K562 (cell line): ENCODE results near the gene LSP1. TPM values are rescaled to one million over a fixed set of nuclear protein-coding genes. Genes with fewer than 3 reads are reported as not detected.

Source experiments
- ATAC-seq: fragments of 200-7000 bp; cut with Tn5 transposase; 3 replicates; pipeline ENCODE4 v1.9.1; 2020; ENCODE audit warnings: moderate library complexity
- BruUV-seq: library from RNA; stranded (reverse); fragments of 400-500 nt; replicated peaks from 2 replicates; lab custom pipeline; 2021; lab: Mats Ljungman, UMichigan
- CTCF ChIA-PET: fragments of 300-600 bp; formaldehyde crosslinking; extraction: SDS; loops from one replicate; lab custom pipeline; 2021; ENCODE audit warnings: low intra/inter-chr PET ratio; lab: Yijun Ruan, JAX
- POLR2A ChIA-PET: fragments of 300-600, 350-650 bp; sonication (Branson Sonifier 250); formaldehyde crosslinking; extraction: SDS; loops from one replicate; lab custom pipeline; 2021; ENCODE audit warnings: antibody characterized with exemption, inconsistent platforms; lab: Yijun Ruan, JAX
- DNase-seq, 4 experiments: peaks; one replicate each; pipeline versions ENCODE4 v3.0.0 to v3.0.0-alpha.2; 2011 to 2018; ENCODE audit warnings: low spot score in 3 of 4, mixed read lengths in 3 of 4; ENCODE audit errors: extremely low read depth in 1 of 4
- FAIRE-seq: peaks from 2 replicates; lab custom pipeline; 2011; peaks lifted over from hg19 to GRCh38; lab: Jason Lieb, UNC
- H2AFZ ChIP-seq: 2 replicates; pipeline ENCODE4 v1.6.0; 2011; ENCODE audit warnings: low read depth, low read length, control low read depth, inconsistent platforms
- H3K27ac ChIP-seq: fragments of 200-600 bp; 3 replicates; pipeline ENCODE4 v1.8.0; 2011; ENCODE audit warnings: low read depth, mild to moderate bottlenecking, control low read depth, inconsistent platforms, low read length, moderate library complexity, mixed read lengths; ENCODE audit errors: extremely low read depth
- H3K27me3 ChIP-seq, 2 experiments: fragments of 300-600 bp in 1 of 2; 2 replicates in 1 of 2; 3 replicates in 1 of 2; pipeline versions ENCODE4 v1.6.0 to v1.8.0; 2011; ENCODE audit warnings: inconsistent platforms in 2 of 2, low read length in 2 of 2, mild to moderate bottlenecking in 1 of 2, mixed read lengths in 1 of 2, moderate library complexity in 1 of 2; ENCODE audit not compliant: control insufficient read depth in 2 of 2, insufficient read depth in 2 of 2
- H3K36me3 ChIP-seq: fragments of 300-600 bp; 3 replicates; pipeline ENCODE4 v1.8.0; 2011; ENCODE audit warnings: mild to moderate bottlenecking, low read length, inconsistent platforms; ENCODE audit not compliant: control insufficient read depth, insufficient read depth
- H3K4me1 ChIP-seq, 2 experiments: fragments of 200-600 bp in 1 of 2; replicated peaks in 1 of 2; 2 replicates in 1 of 2; 3 replicates in 1 of 2; pipeline versions ENCODE4 v1.5.1 to v1.8.0; 2011; ENCODE audit warnings: inconsistent platforms in 2 of 2, low read length in 2 of 2, mild to moderate bottlenecking in 1 of 2, mixed read lengths in 1 of 2, moderate library complexity in 1 of 2; ENCODE audit not compliant: control insufficient read depth in 2 of 2, insufficient read depth in 2 of 2
- H3K4me2 ChIP-seq: 2 replicates; pipeline ENCODE4 v1.6.1; 2011; ENCODE audit warnings: low read length, control low read depth, inconsistent platforms, mixed read lengths; ENCODE audit not compliant: insufficient read depth
- H3K4me3 ChIP-seq: fragments of 200-600 bp; sonication (generic), shearing (Covaris generic); 2 replicates; pipeline ENCODE4 v1.5.1; 2016; ENCODE audit warnings: control low read depth, inconsistent platforms
- H3K79me2 ChIP-seq: fragments of 200-600 bp; 3 replicates; pipeline ENCODE4 v1.8.0; 2011; ENCODE audit warnings: low read length, inconsistent platforms; ENCODE audit not compliant: control insufficient read depth, insufficient read depth
- H3K9ac ChIP-seq, 2 experiments: 2 replicates each; pipeline versions ENCODE4 v1.6.0 to v1.6.1; 2011; ENCODE audit warnings: low read depth in 2 of 2, low read length in 2 of 2, control low read depth in 1 of 2, inconsistent platforms in 1 of 2, mild to moderate bottlenecking in 1 of 2, mixed read lengths in 1 of 2; ENCODE audit not compliant: insufficient read depth in 1 of 2
- H3K9me1 ChIP-seq: one replicate; pipeline ENCODE4 v1.6.0; 2011; ENCODE audit warnings: inconsistent platforms, mild to moderate bottlenecking, low read length, moderate library complexity; ENCODE audit not compliant: control insufficient read depth, insufficient read depth
- H3K9me3 ChIP-seq: replicated peaks from 2 replicates; pipeline ENCODE4 v1.5.1; 2011; ENCODE audit warnings: low read depth, low read length, inconsistent platforms; ENCODE audit not compliant: control insufficient read depth, insufficient read depth
- H4K20me1 ChIP-seq: replicated peaks from 2 replicates; pipeline ENCODE4 v1.6.1; 2011; ENCODE audit warnings: low read length, inconsistent platforms, mixed read lengths; ENCODE audit not compliant: control insufficient read depth, insufficient read depth
- CREB1 ChIP-seq, 2 experiments: sonication (generic) in 1 of 2; formaldehyde crosslinking in 1 of 2; IDR thresholded peaks; 2 replicates each; pipeline versions ENCODE4 v1.6.1 to v1.8.0; 2012 to 2022; ENCODE audit warnings: inconsistent platforms in 1 of 2, mild to moderate bottlenecking in 1 of 2, missing genetic modification reagents in 1 of 2, moderate library complexity in 1 of 2
- ELF1 ChIP-seq: fragments of 200-800 bp; sonication (Bioruptor generic); IDR thresholded peaks from 2 replicates; pipeline ENCODE4 v1.6.1; 2016; ENCODE audit warnings: missing genetic modification characterization, missing compliant biosample characterization
- HLTF ChIP-seq: fragments of 450-650 bp; IDR thresholded peaks from 2 replicates; pipeline ENCODE4 v1.6.1; 2016
- NCOA6 ChIP-seq: fragments of 450-650 bp; IDR thresholded peaks from 2 replicates; pipeline ENCODE4 v1.6.1; 2017; ENCODE audit warnings: mild to moderate bottlenecking
- PCBP2 ChIP-seq: fragments of 200-400 bp; formaldehyde crosslinking; IDR thresholded peaks from 2 replicates; pipeline ENCODE4 v1.6.1; 2018; ENCODE audit warnings: low read length, low read depth, mild to moderate bottlenecking, moderate library complexity; ENCODE audit not compliant: poor library complexity, severe bottlenecking
- POLR2A ChIP-seq: fragments of 450-650 bp; conservative IDR thresholded peaks from 2 replicates; pipeline ENCODE4 v1.6.1; 2016
- RAD51 ChIP-seq: fragments of 450-650 bp; IDR thresholded peaks from 2 replicates; pipeline ENCODE4 v1.7.1; 2016; ENCODE audit warnings: low read depth, mild to moderate bottlenecking, borderline replicate concordance
- RBM15 ChIP-seq: fragments of 200-400 bp; formaldehyde crosslinking; IDR thresholded peaks from 2 replicates; pipeline ENCODE4 v1.6.1; 2018; ENCODE audit warnings: mild to moderate bottlenecking, low read length, moderate library complexity; ENCODE audit not compliant: insufficient read depth
- WGBS: fragments of 100-300 bp; shearing (Covaris generic); methylation state at CpG from one replicate; pipeline ENCODE4 v1.1.6; 2016; ENCODE audit warnings: low coverage, mixed read lengths; ENCODE audit not compliant: insufficient coverage; ENCODE audit errors: missing lambda C conversion rate; 5-methylcytosine and 5-hydroxymethylcytosine counted together
- in situ Hi-C: fragments of 300-500 bp; cut with MboI; formaldehyde crosslinking; loops from 4 replicates; pipeline ENCODE4 v1.15.0; 2018; ENCODE audit warnings: inconsistent platforms, mixed read lengths
- intact Hi-C: fragments of 100-400 bp; cut with micrococcal nuclease; formaldehyde crosslinking; loops from 2 replicates; pipeline ENCODE4 v1.14.2; 2022
- polyA plus RNA-seq, 8 experiments: library from polyadenylated mRNA; depleted of rRNA in 4 of 8; stranded (reverse) in 5 of 8; unstranded in 3 of 8; fragments of >200 nt; fragmentation: Nextera tagmentation in 2 of 8; fragmentation: Illumina TruSeq in 1 of 8; extraction: Ambion mirVana in 2 of 8; extraction: Trizol in 1 of 8; gene quantifications; 2 replicates each; pipeline versions ENCODE4 v1.2.1 to v1.2.3, GENCODE V29; 2011 to 2014; ENCODE audit warnings: inconsistent platforms in 1 of 8, missing spikeins in 1 of 8
- total RNA-seq, 7 experiments: library from RNA; depleted of rRNA in 6 of 7; stranded (reverse); fragments of >200 nt in 6 of 7; fragmentation: Illumina TruSeq in 2 of 7; extraction: Trizol in 2 of 7; gene quantifications; 2 replicates each; pipeline versions ENCODE4 v1.2.1 to v1.2.3, GENCODE V29; 2011 to 2021; ENCODE audit warnings: low replicate concordance in 1 of 7
- TF ChIP-seq, protein P1 (sequence below), 2 experiments: IDR thresholded peaks; 2 replicates each; pipeline ENCODE4 v1.6.1; 2011; ENCODE audit warnings: borderline replicate concordance in 1 of 2, control low read depth in 1 of 2, low read depth in 1 of 2, low read length in 1 of 2, mild to moderate bottlenecking in 1 of 2, mixed read lengths in 1 of 2, moderate library complexity in 1 of 2; ENCODE audit not compliant: insufficient read depth in 1 of 2, insufficient read length in 1 of 2, poor library complexity in 1 of 2, severe bottlenecking in 1 of 2; ENCODE audit errors: extremely low read depth in 1 of 2
- TF ChIP-seq, protein P2 (sequence below): sonication (generic); formaldehyde crosslinking; IDR thresholded peaks from 2 replicates; pipeline ENCODE4 v1.8.0; 2023; ENCODE audit warnings: mild to moderate bottlenecking, missing genetic modification reagents

The LSP1 gene
- total and polyA plus RNA-seq, 9 of the 15 experiments (the other 6 are each of a cell fraction or from before 2014, with no cell fraction given), result 0.08 to 2.9 (median 0.65) TPM; not detected in 2

DNA sequence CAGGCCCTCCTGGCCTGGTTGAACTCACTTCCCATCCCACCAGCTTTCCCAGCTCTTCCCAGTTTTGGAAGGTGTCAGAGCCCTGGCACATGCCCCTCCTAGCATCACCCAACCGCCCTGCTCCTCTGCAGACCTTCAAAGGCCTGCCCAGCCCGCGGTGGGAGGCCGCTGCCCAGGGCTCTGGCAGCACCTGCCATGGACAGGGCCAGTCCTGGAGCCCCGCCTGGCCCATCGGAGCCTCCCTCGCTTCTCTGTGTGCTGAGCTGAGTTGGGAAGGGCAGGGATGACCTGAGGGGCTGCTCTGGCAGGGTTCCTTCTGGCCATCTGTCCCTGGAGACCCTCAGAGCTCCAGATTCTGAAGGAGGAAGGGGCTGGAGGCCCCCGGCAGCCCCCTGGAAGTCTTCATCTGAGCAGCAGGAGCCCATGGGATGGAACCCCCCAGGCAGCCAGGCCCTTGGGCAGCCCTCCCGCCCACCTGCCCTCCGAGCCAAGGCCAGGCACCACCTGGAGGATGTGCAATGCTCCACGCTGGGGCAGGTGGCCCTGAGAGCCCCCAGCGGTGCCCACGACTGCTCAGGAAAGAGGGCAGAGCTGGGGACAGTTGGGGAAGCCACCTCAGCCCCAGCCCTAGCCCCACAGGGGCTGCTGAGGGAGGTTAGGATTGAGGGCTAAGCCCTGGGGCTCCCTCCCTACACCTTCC lies 3.6 kb downstream of the LSP1 start:
- Histone ChIP-seq H3K27ac (no peak overlapping the region), H3K4me3 (no peak overlapping the region), H3K4me2 (no peak overlapping the region), H3K9me3 (no peaks in the 10 kb centered on the region), H3K36me3 (no peaks in the 10 kb centered on the region), H3K9ac (no peak overlapping the region), H3K4me1 (peaks cover 0 to 15% of the 10 kb centered on the region in 2 experiments; a peak in 2 of 5 replicates), H4K20me1 (peaks cover 3% of the 10 kb centered on the region), H3K79me2 (no peaks in the 10 kb centered on the region), H2AFZ (no peak overlapping the region), H3K9me1 (no peaks in the 10 kb centered on the region), H3K27me3 (peaks cover 20 to 70% of the 10 kb centered on the region in 2 experiments; a peak in 4 of 5 replicates)
- FAIRE-seq (no peak), ATAC-seq (no peak), DNase-seq (no peak)
- ChIA-PET POLR2A (no interaction called here), CTCF (interaction anchor here (0.5 kb wide), 1 partner anchor 250 kb away, joined by 3 read pairs; no protein-coding TSS in a partner anchor)
- intact Hi-C loops (no loop called here), in situ Hi-C loops (loop anchor here (10.0 kb wide), 1 partner anchor 298 kb away; no protein-coding TSS in a partner anchor)
- WGBS, result 0% methylated on average over 13 of the region's 13 CpGs
- BruUV-seq, result no TSS peak
- no peak for TF ChIP-seq ELF1
- no peak for TF ChIP-seq CREB1 (IDR thresholded peaks at IDR 0.05)
- no peak for TF ChIP-seq CREB1 (CRISPR knock-in tag; IDR thresholded peaks at IDR 0.05)
- no peak for TF ChIP-seq HLTF
- no peak for TF ChIP-seq RBM15
- TF ChIP-seq RAD51, result no peak
- TF ChIP-seq NCOA6, result no peak
- TF ChIP-seq, protein P1, sequence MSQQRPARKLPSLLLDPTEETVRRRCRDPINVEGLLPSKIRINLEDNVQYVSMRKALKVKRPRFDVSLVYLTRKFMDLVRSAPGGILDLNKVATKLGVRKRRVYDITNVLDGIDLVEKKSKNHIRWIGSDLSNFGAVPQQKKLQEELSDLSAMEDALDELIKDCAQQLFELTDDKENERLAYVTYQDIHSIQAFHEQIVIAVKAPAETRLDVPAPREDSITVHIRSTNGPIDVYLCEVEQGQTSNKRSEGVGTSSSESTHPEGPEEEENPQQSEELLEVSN (IDR thresholded peaks at IDR 0.05; ENCODE audit: borderline replicate concordance in 1 of 2, extremely low read depth in 1 of 2, insufficient read depth in 1 of 2, insufficient read length in 1 of 2, low read depth in 1 of 2, low read length in 1 of 2, poor library complexity in 1 of 2, severe bottlenecking in 1 of 2), result no peak
- TF ChIP-seq, protein P2, sequence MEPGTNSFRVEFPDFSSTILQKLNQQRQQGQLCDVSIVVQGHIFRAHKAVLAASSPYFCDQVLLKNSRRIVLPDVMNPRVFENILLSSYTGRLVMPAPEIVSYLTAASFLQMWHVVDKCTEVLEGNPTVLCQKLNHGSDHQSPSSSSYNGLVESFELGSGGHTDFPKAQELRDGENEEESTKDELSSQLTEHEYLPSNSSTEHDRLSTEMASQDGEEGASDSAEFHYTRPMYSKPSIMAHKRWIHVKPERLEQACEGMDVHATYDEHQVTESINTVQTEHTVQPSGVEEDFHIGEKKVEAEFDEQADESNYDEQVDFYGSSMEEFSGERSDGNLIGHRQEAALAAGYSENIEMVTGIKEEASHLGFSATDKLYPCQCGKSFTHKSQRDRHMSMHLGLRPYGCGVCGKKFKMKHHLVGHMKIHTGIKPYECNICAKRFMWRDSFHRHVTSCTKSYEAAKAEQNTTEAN, result no peak
- no peak for TF ChIP-seq POLR2A
- TF ChIP-seq PCBP2, result no peak
